MCF 10A (cell line): ENCODE measurements around the gene OPCML. TPM values are rescaled to one million over a fixed set of nuclear protein-coding genes. Genes with fewer than 3 reads are reported as not detected.

Experiments
- BruUV-seq: library from RNA; stranded (reverse); fragments of 400-500 nt; replicated peaks from 2 replicates; lab custom pipeline; 2021; lab: Mats Ljungman, UMichigan
- CTCF ChIA-PET: fragments of 300-600 bp; sonication (Branson Sonifier 250); formaldehyde crosslinking; extraction: SDS; loops from one replicate; lab custom pipeline; 2021; ENCODE audit warnings: antibody characterized with exemption, inconsistent platforms; lab: Yijun Ruan, JAX
- POLR2A ChIA-PET: fragments of 300-600, 350-650 bp; sonication (Branson Sonifier 250); formaldehyde crosslinking; extraction: SDS; loops from one replicate; lab custom pipeline; 2020; ENCODE audit warnings: antibody characterized with exemption, inconsistent platforms; lab: Yijun Ruan, JAX
- DNase-seq: peaks from one replicate; pipeline ENCODE4 v3.0.0-alpha.2; 2018; ENCODE audit not compliant: unreplicated experiment
- H3K27ac Mint-ChIP-seq: one replicate; pipeline ENCODE4 v1.8.0; 2022; ENCODE audit warnings: mild to moderate bottlenecking, low read depth, mixed read lengths; ENCODE audit not compliant: unreplicated experiment
- H3K27me3 Mint-ChIP-seq: one replicate; pipeline ENCODE4 v1.8.0; 2022; ENCODE audit warnings: mixed read lengths; ENCODE audit not compliant: insufficient read depth, unreplicated experiment
- H3K36me3 Mint-ChIP-seq: one replicate; pipeline ENCODE4 v1.8.0; 2022; ENCODE audit warnings: mild to moderate bottlenecking, moderate library complexity, mixed read lengths; ENCODE audit not compliant: insufficient read depth, unreplicated experiment
- H3K4me1 Mint-ChIP-seq: one replicate; pipeline ENCODE4 v1.8.0; 2022; ENCODE audit warnings: mixed read lengths; ENCODE audit not compliant: insufficient read depth, unreplicated experiment
- H3K4me3 Mint-ChIP-seq: one replicate; pipeline ENCODE4 v1.8.0; 2022; ENCODE audit warnings: mild to moderate bottlenecking, moderate library complexity, mixed read lengths; ENCODE audit not compliant: unreplicated experiment
- H3K9me3 Mint-ChIP-seq: one replicate; pipeline ENCODE4 v1.8.0; 2022; ENCODE audit warnings: mixed read lengths; ENCODE audit not compliant: unreplicated experiment
- intact Hi-C: fragments of 100-400 bp; cut with micrococcal nuclease; formaldehyde crosslinking; loops from 2 replicates; pipeline ENCODE4 v1.14.1; 2022
- total RNA-seq: library from RNA; stranded (reverse); gene quantifications from 2 replicates; pipeline ENCODE4 v1.2.3, GENCODE V29; 2022
- TF ChIP-seq, protein P1 (sequence below): fragments of 200-600 bp; IDR thresholded peaks from one replicate; pipeline ENCODE4 v1.8.0; 2022; ENCODE audit warnings: antibody characterized with exemption, mild to moderate bottlenecking; ENCODE audit not compliant: unreplicated experiment

Gene OPCML
- total RNA-seq, 1 experiment from 2014 or later: not detected

DNA sequence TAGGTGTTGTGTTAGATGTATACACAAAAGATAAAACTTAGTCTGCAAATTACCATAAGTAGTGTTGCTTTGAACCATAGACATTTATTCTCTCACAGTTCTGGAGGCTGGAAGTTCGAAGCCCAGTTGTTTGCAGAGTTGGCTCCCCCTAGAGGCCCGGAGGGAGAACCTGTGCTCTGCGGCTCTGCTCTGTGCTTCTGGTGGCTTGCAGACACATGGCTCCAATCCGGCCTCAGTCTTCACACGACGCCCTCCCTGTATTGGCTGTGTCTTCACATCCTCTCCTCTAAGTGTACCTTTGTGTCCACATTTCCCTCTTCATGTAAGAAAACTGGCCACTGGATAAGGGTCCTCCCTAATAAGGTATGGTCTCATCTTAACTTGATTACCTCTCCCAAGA lies 128.4 kb downstream of the OPCML start:
- H3K9me3 Mint-ChIP-seq: peaks cover 18% of the 10 kb centered on the region

DNA sequence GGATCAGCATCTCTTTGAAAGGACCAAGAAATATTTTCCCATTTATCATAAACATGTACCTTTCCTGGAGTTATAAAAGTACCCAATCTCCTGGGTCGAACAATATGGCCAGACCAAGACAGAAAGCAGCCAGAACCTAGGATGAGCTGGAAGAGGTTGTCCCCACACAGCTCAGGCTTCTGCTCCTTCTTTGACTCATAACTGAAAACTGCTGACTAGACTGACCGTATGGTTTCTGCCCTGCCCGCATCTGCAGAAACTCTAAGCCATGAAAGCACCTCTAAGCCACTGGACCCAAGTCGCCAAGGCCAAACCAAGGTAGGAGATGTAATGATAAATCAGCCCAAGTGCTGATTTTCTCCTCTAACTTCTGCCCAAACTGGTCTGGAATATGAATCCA lies 129.8 kb downstream of the OPCML start:
- H3K4me1 Mint-ChIP-seq: no peaks in the 10 kb centered on the region

More for the DNA sequence above, 128.4 kb downstream of the OPCML start:
- H3K4me1 Mint-ChIP-seq: no peaks in the 10 kb centered on the region
- no peak overlapping the region for H3K27ac Mint-ChIP-seq
- DNase-seq: no peak
- intact Hi-C loops: no loop called here
- no peaks in the 10 kb centered on the region for H3K36me3 Mint-ChIP-seq
- no TSS peak for BruUV-seq
- ChIA-PET POLR2A (no interaction called here), CTCF (interaction anchor here (0.6 kb wide), 1 partner anchor 197 kb away, joined by 6 read pairs; no protein-coding TSS in a partner anchor)
- no peaks in the 10 kb centered on the region for H3K27me3 Mint-ChIP-seq
- TF ChIP-seq, protein P1, sequence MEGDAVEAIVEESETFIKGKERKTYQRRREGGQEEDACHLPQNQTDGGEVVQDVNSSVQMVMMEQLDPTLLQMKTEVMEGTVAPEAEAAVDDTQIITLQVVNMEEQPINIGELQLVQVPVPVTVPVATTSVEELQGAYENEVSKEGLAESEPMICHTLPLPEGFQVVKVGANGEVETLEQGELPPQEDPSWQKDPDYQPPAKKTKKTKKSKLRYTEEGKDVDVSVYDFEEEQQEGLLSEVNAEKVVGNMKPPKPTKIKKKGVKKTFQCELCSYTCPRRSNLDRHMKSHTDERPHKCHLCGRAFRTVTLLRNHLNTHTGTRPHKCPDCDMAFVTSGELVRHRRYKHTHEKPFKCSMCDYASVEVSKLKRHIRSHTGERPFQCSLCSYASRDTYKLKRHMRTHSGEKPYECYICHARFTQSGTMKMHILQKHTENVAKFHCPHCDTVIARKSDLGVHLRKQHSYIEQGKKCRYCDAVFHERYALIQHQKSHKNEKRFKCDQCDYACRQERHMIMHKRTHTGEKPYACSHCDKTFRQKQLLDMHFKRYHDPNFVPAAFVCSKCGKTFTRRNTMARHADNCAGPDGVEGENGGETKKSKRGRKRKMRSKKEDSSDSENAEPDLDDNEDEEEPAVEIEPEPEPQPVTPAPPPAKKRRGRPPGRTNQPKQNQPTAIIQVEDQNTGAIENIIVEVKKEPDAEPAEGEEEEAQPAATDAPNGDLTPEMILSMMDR: no peak
- H3K4me3 Mint-ChIP-seq: no peak overlapping the region

DNA sequence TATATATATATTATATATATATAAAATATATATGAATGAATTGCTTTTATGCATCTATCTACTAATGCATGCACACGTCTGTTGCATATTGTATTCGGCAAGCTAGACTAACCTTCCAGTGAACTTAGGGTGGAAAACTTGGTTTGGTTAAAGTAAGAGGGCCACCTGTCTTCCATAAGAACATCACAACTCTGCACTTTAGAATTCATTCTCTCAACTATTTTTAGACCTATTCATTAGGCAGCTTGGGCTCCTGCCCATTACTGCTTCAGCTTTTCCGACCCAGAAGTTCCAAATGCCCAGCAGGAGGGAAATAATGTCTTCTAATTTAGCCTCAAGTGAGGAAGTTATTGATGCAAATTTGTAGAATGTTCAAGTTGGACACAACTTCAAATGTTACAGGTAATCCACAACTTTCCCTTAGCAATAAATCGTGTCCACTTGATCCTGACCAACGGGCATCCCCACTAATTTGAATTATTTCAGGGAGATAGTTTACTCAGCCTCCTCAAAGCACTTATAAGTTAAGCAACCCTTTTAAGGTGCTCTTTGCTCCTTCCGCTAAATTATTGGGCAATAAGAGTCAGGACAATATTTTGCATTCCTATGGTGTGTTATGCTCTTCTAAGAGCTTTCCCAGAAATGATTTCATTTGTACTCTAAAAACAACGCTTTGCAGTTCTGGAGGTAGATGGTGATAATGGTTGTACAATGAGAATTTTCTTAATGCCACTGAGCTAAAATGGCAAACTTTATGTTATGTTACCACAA lies 132.3 kb downstream of the OPCML start:
- H3K36me3 Mint-ChIP-seq: no peaks in the 10 kb centered on the region
- intact Hi-C loops: no loop called here
- H3K4me1 Mint-ChIP-seq: no peaks in the 10 kb centered on the region
- ChIA-PET CTCF (interaction anchor here (0.6 to 0.7 kb wide), 2 partner anchors 14 to 422 kb away, joined by 3 read pairs; no protein-coding TSS in a partner anchor), POLR2A (interaction anchor here (0.5 to 0.6 kb wide), 2 partner anchors 8 to 96 kb away, joined by 3 to 4 read pairs; no protein-coding TSS in a partner anchor)
- H3K4me3 Mint-ChIP-seq: no peak overlapping the region
- peaks cover 20% of the 10 kb centered on the region for H3K9me3 Mint-ChIP-seq
- BruUV-seq: no TSS peak
- H3K27me3 Mint-ChIP-seq: no peaks in the 10 kb centered on the region
- TF ChIP-seq, protein P1: no peak
- H3K27ac Mint-ChIP-seq: no peak overlapping the region
- DNase-seq: no peak

More for the DNA sequence above, 129.8 kb downstream of the OPCML start:
- Mint-ChIP-seq H3K36me3 (no peaks in the 10 kb centered on the region), H3K27me3 (no peaks in the 10 kb centered on the region), H3K9me3 (peaks cover 18% of the 10 kb centered on the region), H3K4me3 (no peak overlapping the region), H3K27ac (no peak overlapping the region)
- TF ChIP-seq, protein P1: no peak
- no peak for DNase-seq
- ChIA-PET CTCF (no interaction called here), POLR2A (no interaction called here)
- no TSS peak for BruUV-seq
- intact Hi-C loops: no loop called here

DNA sequence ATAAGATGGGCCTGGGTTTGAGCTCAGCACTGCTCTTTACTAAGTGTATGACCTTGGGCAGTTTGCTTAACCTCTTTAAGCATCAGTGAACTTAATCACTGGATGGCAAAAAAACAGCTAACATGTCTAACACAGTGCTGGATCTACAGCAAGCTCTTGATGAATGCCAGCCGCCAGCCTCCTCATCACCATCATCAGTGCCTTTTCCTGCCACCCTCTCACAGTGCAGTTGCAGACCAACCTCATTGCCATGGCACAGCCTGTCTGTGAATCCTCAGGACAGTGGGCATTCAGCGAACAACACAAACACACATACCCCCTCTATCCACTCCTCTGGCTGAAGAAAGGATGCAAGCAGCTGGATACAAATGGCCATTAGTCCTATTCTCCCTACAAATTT lies 133.0 kb downstream of the OPCML start:
- ChIA-PET CTCF (interaction anchor here (0.6 kb wide), 1 partner anchor 15 kb away, joined by 3 read pairs; no protein-coding TSS in a partner anchor), POLR2A (no interaction called here)
- H3K4me3 Mint-ChIP-seq: no peak overlapping the region
- no peaks in the 10 kb centered on the region for H3K27me3 Mint-ChIP-seq
- H3K9me3 Mint-ChIP-seq: peaks cover 22% of the 10 kb centered on the region
- H3K36me3 Mint-ChIP-seq: no peaks in the 10 kb centered on the region
- BruUV-seq: no TSS peak
- intact Hi-C loops: no loop called here
- TF ChIP-seq, protein P1: no peak
- no peaks in the 10 kb centered on the region for H3K4me1 Mint-ChIP-seq
- no peak for DNase-seq
- no peak overlapping the region for H3K27ac Mint-ChIP-seq
